Calu3 (cell line): ENCODE data around the gene IL13RA1. TPM values are rescaled to one million over a fixed set of nuclear protein-coding genes. Genes with fewer than 3 reads are reported as not detected.

Source experiments
- BruUV-seq: library from RNA; stranded (reverse); fragments of 400-500 nt; replicated peaks from 2 replicates; lab custom pipeline; 2021; lab: Mats Ljungman, UMichigan
- CTCF ChIA-PET: fragments of 300-600 bp; sonication (Branson Sonifier 250); formaldehyde crosslinking; loops from one replicate; lab custom pipeline; 2022; ENCODE audit warnings: antibody characterized with exemption; lab: Charles Lee
- DNase-seq: peaks from one replicate; pipeline ENCODE4 v3.0.0; 2022
- H3K27ac Mint-ChIP-seq: one replicate; pipeline ENCODE4 v1.8.0; 2022; ENCODE audit warnings: mixed read lengths; ENCODE audit not compliant: unreplicated experiment
- H3K27me3 Mint-ChIP-seq: one replicate; pipeline ENCODE4 v1.8.0; 2022; ENCODE audit warnings: mixed read lengths; ENCODE audit not compliant: unreplicated experiment
- H3K36me3 Mint-ChIP-seq: one replicate; pipeline ENCODE4 v1.8.0; 2022; ENCODE audit warnings: mild to moderate bottlenecking, moderate library complexity, mixed read lengths; ENCODE audit not compliant: insufficient read depth, unreplicated experiment
- H3K4me1 Mint-ChIP-seq: one replicate; pipeline ENCODE4 v1.8.0; 2022; ENCODE audit warnings: mild to moderate bottlenecking, low read depth, mixed read lengths; ENCODE audit not compliant: unreplicated experiment
- H3K4me3 Mint-ChIP-seq: one replicate; pipeline ENCODE4 v1.8.0; 2022; ENCODE audit warnings: mild to moderate bottlenecking, low read depth, moderate library complexity, mixed read lengths; ENCODE audit not compliant: unreplicated experiment
- H3K9me3 Mint-ChIP-seq: one replicate; pipeline ENCODE4 v1.8.0; 2022; ENCODE audit warnings: low read depth, mixed read lengths; ENCODE audit not compliant: unreplicated experiment
- CTCF ChIP-seq: fragments of 200-600 bp; IDR thresholded peaks from one replicate; pipeline ENCODE4 v1.8.0; 2022; ENCODE audit warnings: antibody characterized with exemption; ENCODE audit not compliant: unreplicated experiment
- intact Hi-C: fragments of 100-400 bp; cut with micrococcal nuclease; formaldehyde crosslinking; loops from one replicate; pipeline ENCODE4 v1.10.0; 2022; ENCODE audit not compliant: unreplicated experiment
- total RNA-seq: library from RNA; stranded (reverse); gene quantifications from 2 replicates; pipeline ENCODE4 v1.2.3, GENCODE V29; 2022

IL13RA1 gene
- total RNA-seq, 1 experiment from 2014 or later: 67.8 TPM

GRCh38 chrX:118824173-118824730 is 96.8 kb downstream of the IL13RA1 start:
- Mint-ChIP-seq H3K9me3 (peaks cover 2% of the 10 kb centered on the region), H3K4me3 (peak overlapping the region; percentile 75), H3K4me1 (peaks cover 11% of the 10 kb centered on the region), H3K36me3 (no peaks in the 10 kb centered on the region), H3K27me3 (peaks cover 65% of the 10 kb centered on the region), H3K27ac (no peak overlapping the region)
- intact Hi-C loops: no loop called here
- no peak for DNase-seq
- no TSS peak for BruUV-seq
- CTCF ChIA-PET: interaction anchor here (1.7 kb wide), 1 partner anchor 15 kb away, joined by 10 read pairs; no protein-coding TSS in a partner anchor
- no peak for TF ChIP-seq CTCF

- CTCF ChIA-PET: no interaction called here
- no peak overlapping the region for H3K27ac Mint-ChIP-seq
- peaks cover 11% of the 10 kb centered on the region for H3K4me1 Mint-ChIP-seq
These were observed 97.8 kb downstream of the IL13RA1 start for GRCh38 chrX:118825227-118825626.

GRCh38 chrX:118839334-118839958 is 112.0 kb downstream of the IL13RA1 start:
- peaks cover 6% of the 10 kb centered on the region for H3K36me3 Mint-ChIP-seq
- peak overlapping the region; percentile 67 for H3K4me3 Mint-ChIP-seq
- H3K27me3 Mint-ChIP-seq: no peaks in the 10 kb centered on the region
- TF ChIP-seq CTCF: peak; percentile 76
- H3K4me1 Mint-ChIP-seq: no peaks in the 10 kb centered on the region
- BruUV-seq: no TSS peak
- CTCF ChIA-PET: interaction anchor here (0.6 to 1.5 kb wide), 10 partner anchors 8 to 236 kb away, joined by 3 to 10 read pairs (median 4); partner anchors contain the start of genes LONRF3 and ZCCHC12
- H3K9me3 Mint-ChIP-seq: no peaks in the 10 kb centered on the region
- peak; percentile 84 for DNase-seq
- H3K27ac Mint-ChIP-seq: no peak overlapping the region
- intact Hi-C loops: no loop called here

More at GRCh38 chrX:118825227-118825626, 97.8 kb downstream of the IL13RA1 start:
- peaks cover 2% of the 10 kb centered on the region for H3K9me3 Mint-ChIP-seq
- no peak overlapping the region for H3K4me3 Mint-ChIP-seq
- intact Hi-C loops: no loop called here
- no peaks in the 10 kb centered on the region for H3K36me3 Mint-ChIP-seq
- BruUV-seq: no TSS peak
- H3K27me3 Mint-ChIP-seq: peaks cover 69% of the 10 kb centered on the region
- TF ChIP-seq CTCF: no peak
- no peak for DNase-seq

Other genes with a start within 250 kb of the IL13RA1 start
- gene DOCK11, start 231.8 kb upstream of the IL13RA1 start, total RNA-seq: 1.4 and 1.9 TPM in 2 replicates
- gene ZCCHC12, start 96.2 kb downstream of the IL13RA1 start, total RNA-seq: not detected in 2 replicates
- gene LONRF3, start 247.0 kb downstream of the IL13RA1 start, total RNA-seq: 6.7 and 9.5 TPM in 2 replicates